Measurements from ENCODE around the gene CEBPG.

DNA sequence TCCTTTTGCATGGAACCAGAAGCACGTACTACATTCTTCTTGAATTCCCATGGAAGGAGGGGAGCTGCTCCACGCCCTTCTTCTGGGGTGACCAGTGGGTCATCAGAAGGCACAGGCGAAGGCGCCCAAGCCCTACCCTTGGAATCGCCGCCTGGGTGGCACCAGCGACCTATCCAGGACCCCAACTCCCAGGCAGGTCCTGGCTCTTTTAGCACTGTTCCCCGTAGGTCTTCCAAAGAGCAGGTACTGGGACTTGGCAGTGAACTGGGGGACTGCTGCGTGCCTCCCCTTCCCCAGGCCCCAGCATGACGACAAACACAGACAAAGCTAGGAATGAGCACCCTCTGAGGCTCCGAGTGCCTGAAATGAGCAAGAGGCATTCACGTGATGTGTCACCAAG is 45.0 kb downstream of the CEBPG start:
- TF ChIP-seq, protein P1, sequence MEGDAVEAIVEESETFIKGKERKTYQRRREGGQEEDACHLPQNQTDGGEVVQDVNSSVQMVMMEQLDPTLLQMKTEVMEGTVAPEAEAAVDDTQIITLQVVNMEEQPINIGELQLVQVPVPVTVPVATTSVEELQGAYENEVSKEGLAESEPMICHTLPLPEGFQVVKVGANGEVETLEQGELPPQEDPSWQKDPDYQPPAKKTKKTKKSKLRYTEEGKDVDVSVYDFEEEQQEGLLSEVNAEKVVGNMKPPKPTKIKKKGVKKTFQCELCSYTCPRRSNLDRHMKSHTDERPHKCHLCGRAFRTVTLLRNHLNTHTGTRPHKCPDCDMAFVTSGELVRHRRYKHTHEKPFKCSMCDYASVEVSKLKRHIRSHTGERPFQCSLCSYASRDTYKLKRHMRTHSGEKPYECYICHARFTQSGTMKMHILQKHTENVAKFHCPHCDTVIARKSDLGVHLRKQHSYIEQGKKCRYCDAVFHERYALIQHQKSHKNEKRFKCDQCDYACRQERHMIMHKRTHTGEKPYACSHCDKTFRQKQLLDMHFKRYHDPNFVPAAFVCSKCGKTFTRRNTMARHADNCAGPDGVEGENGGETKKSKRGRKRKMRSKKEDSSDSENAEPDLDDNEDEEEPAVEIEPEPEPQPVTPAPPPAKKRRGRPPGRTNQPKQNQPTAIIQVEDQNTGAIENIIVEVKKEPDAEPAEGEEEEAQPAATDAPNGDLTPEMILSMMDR (IDR thresholded peaks at IDR 0.05; ENCODE audit: low read depth, low read length) = no peak
- TF ChIP-seq POLR2A (IDR thresholded peaks at IDR 0.05; ENCODE audit: extremely low read depth, insufficient read length) (no peak), MYC (IDR thresholded peaks at IDR 0.05; ENCODE audit: low read depth, low read length) (no peak)
- TF ChIP-seq, protein P2, sequence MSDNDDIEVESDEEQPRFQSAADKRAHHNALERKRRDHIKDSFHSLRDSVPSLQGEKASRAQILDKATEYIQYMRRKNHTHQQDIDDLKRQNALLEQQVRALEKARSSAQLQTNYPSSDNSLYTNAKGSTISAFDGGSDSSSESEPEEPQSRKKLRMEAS (IDR thresholded peaks at IDR 0.05; ENCODE audit: low read depth, low read length) = no peak
